Heart right ventricle (tissue), 16 donors: ENCODE measurements around the gene TLE2. TPM values are rescaled to one million over a fixed set of nuclear protein-coding genes. Genes with fewer than 3 reads are reported as not detected.
"Not testable (repeated sequence)": the region's sequence is repeated elsewhere in the genome, so short reads cannot be mapped to it uniquely, and the experiment has no call there.

ENCODE experiments used
- ATAC-seq, 8 donors: fragments of 200-7000 bp; cut with Tn5 transposase; one replicate each; pipeline ENCODE4 v1.9.1; 2020; ENCODE audit warnings: mild to moderate bottlenecking in 8 of 8, moderate library complexity in 8 of 8, moderate number of reproducible peaks in 1 of 8
- DNase-seq, 2 donors: peaks; one replicate each; pipeline ENCODE4 v3.0.0-alpha.2; 2020
- H3K27ac ChIP-seq, 10 donors: fragments of 200-600 bp; sonication (generic) in 2 of 10; one replicate each; pipeline versions ENCODE4 v1.5.0 to v1.8.0; 2020 to 2022; ENCODE audit warnings: mild to moderate bottlenecking in 3 of 10
- H3K27me3 ChIP-seq, 7 donors: fragments of 200-600 bp; one replicate each; pipeline ENCODE4 v1.8.0; 2021 to 2022; ENCODE audit warnings: mild to moderate bottlenecking in 2 of 7
- H3K36me3 ChIP-seq, 9 donors: fragments of 200-600 bp; sonication (generic) in 1 of 9; one replicate each; pipeline versions ENCODE4 v1.5.0 to v1.8.0; 2020 to 2022; ENCODE audit warnings: mild to moderate bottlenecking in 2 of 9
- H3K4me1 ChIP-seq, 9 donors: fragments of 200-600 bp; sonication (generic) in 1 of 9; one replicate each; pipeline versions ENCODE4 v1.5.0 to v1.8.0; 2020 to 2022; ENCODE audit warnings: mild to moderate bottlenecking in 4 of 9
- H3K4me3 ChIP-seq, 10 donors: fragments of 200-600 bp; sonication (generic) in 2 of 10; one replicate each; pipeline versions ENCODE4 v1.5.0 to v1.8.0; 2020 to 2022; ENCODE audit warnings: mild to moderate bottlenecking in 7 of 10, moderate library complexity in 2 of 10
- H3K9me3 ChIP-seq, 11 donors: fragments of 200-600 bp in 10 of 11; sonication (generic) in 2 of 11; one replicate each; pipeline versions ENCODE4 v1.5.0 to v1.8.0; 2013 to 2022; ENCODE audit warnings: mild to moderate bottlenecking in 2 of 11, control low read depth in 1 of 11, moderate library complexity in 1 of 11
- CTCF ChIP-seq, 9 donors: fragments of 200-600 bp; sonication (generic) in 2 of 9; IDR thresholded peaks; one replicate each; pipeline versions ENCODE4 v1.5.0 to v1.8.0; 2021 to 2022; ENCODE audit warnings: antibody characterized with exemption in 9 of 9, mild to moderate bottlenecking in 5 of 9, moderate library complexity in 1 of 9
- WGBS, 2 donors: extraction: QIAGEN DNeasy Blood & Tissue Kit; methylation state at CpG; one replicate each; pipeline ENCODE4 v1.1.7; 2013; ENCODE audit warnings: inconsistent platforms in 1 of 2; 5-methylcytosine and 5-hydroxymethylcytosine counted together
- intact Hi-C, 10 donors: fragments of 100-400 bp; cut with DNase I; formaldehyde crosslinking; loops; one replicate each; pipeline versions ENCODE4 v1.11.1 to v1.14.2; 2022
- polyA plus RNA-seq, 2 donors: library from polyadenylated mRNA; stranded (reverse); fragments of 200-250 nt; gene quantifications; one replicate each; pipeline ENCODE4 v1.2.3, GENCODE V29; 2013
- total RNA-seq, 10 donors: library from RNA; stranded (reverse); fragmentation: NEBNext Ultra II Directional in 3 of 10; extraction: Animal tissue kit (Norgen Biotek cat#: 25700) in 3 of 10; gene quantifications; one replicate each; pipeline versions ENCODE4 v1.2.1 to v1.2.4, GENCODE V29; 2021 to 2023
- donor health status: Arrhythmogenic right ventricular cardiomyopathy.
- donor health status: ischemic (EF 13 %, LVEDD 7.1; RV severe dilation, severe dysfunction).
- donor health status: healthy with polysubstance abuse.
- donor health status: DM: no; HTN: yes; CAD: no.
- donor health status: DM: no; HTN: no; CAD: no.
- donor health status: ischemic (EF 25% LVEDD 6.9; RV normal size, moderate dysfunction).
- donor health status: ischemic (EF 25% LVEDD 5.7; RV mildly dilated, moderate dysfunction).
- donor health status: healthy.
- donor health status: DM: yes; HTN: yes; CAD: no.
- donor health status: Ischemic cardiomyopathy.
- donor health status: ischemic (EF 35%, LVEDD 5.7; RV mildly dilated, moderate dysfunction).
- donor health status: nonischemic (EF 11% LVEDD 7.7; RV severe dilation, severe dysfunction).
- donor health status: DM: yes; HTN: yes; CAD: no.
- donor health status: PGD.
- donor health status: ischemic (EF 29% LVEDD 5.4; RV normal size, mild dysfunction).
- donor health status: nonischemic (EF 23%, LVEDD 6.1; RV moderate dilation, normal function).

Gene TLE2
- total and polyA plus RNA-seq, 12 donors, result 28.2 to 64.5 (median 39.9) TPM

DNA sequence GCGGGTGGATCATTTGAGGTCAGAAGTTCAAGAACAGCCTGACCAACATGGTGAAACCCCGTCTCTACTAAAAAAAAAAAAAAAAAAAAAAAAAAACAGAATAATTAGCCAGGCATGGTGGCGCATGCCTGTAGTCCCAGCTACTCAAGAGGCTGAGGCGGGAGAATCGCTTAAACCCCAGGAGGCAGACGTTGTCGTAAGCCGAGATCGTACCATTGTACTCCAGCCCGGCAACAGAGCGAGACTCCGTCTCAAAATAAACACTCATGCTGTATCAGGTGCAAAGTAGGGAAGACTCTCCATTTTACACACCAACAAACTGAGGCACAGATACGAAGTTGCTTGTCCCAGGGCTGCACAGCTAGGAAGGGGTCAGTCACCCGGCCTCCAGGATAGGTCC lies 36.1 kb downstream of the TLE2 start:
- intact Hi-C loops, result no loop called here
- no peak overlapping the region for H3K4me3 ChIP-seq
- H3K36me3 ChIP-seq, result peaks cover 0 to 8% (median 0%) of the 10 kb centered on the region in 9 donors
- H3K9me3 ChIP-seq, result no peaks in the 10 kb centered on the region
- no peaks in the 10 kb centered on the region for H3K27me3 ChIP-seq
- 75 to 78% methylated on average over 14 of the region's 14 CpGs for WGBS, 2 donors
- H3K4me1 ChIP-seq, result no peaks in the 10 kb centered on the region
- H3K27ac ChIP-seq, result no peak overlapping the region
- ATAC-seq (no peak), DNase-seq (no peak)
- TF ChIP-seq CTCF (IDR thresholded peaks at IDR 0.05), result no peak

GRCh38 chr19:2992333-2992732 lies 36.7 kb downstream of the TLE2 start:
- H3K9me3 ChIP-seq, intact Hi-C loops, H3K27me3 ChIP-seq, ATAC-seq, DNase-seq, H3K36me3 ChIP-seq, H3K4me1 ChIP-seq, H3K4me3 ChIP-seq, H3K27ac ChIP-seq: not testable (repeated sequence)
- 91 to 94% methylated on average over 11 of the region's 11 CpGs for WGBS, 2 donors

DNA sequence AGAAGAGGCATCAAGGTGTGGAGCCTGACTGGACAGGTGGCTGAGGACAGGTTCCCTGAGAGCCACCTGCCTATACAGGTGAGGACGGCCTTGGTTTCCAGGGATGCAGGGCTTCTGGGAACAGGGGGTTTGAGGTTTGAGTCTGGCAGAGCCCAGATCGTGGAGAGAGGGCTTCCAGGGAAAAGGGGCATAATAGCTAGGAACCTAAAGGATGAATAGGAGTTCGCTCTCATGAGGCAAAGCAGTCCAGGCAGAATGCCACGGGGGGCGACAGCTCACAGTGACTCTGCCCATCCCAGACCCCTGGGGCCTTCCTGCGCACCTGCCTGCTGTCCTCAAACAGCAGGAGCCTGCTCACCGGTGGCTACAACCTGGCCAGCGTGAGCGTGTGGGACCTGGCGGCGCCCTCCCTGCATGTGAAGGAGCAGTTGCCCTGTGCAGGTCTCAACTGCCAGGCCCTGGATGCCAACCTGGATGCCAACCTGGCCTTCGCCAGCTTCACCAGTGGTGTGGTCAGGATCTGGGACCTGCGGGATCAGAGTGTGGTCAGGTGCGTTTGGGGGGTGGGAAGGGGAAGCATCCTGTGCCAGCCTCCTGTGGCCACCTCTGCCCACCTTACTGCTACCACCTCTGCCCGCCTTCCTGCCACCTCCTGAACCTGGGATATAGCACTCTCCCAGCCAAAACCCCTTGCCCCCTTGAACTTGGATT lies 39.7 kb downstream of the TLE2 start:
- DNase-seq, result no peak
- no peak overlapping the region for H3K27ac ChIP-seq
- intact Hi-C loops, result loop anchor here in 2 of 10 donors (5.0 to 10.0 kb wide), 2 partner anchors 43 to 45 kb away; no protein-coding TSS in a partner anchor
- TF ChIP-seq CTCF (IDR thresholded peaks at IDR 0.05), result no peak
- H3K27me3 ChIP-seq, result peaks cover 0 to 7% (median 0%) of the 10 kb centered on the region in 7 donors
- no peak overlapping the region for H3K4me3 ChIP-seq
- peaks cover 0 to 11% (median 2%) of the 10 kb centered on the region in 9 donors for H3K4me1 ChIP-seq
- no peaks in the 10 kb centered on the region for H3K9me3 ChIP-seq
- H3K36me3 ChIP-seq, result no peaks in the 10 kb centered on the region
- no peak for ATAC-seq
- 96 to 98% methylated on average over 15 of the region's 15 CpGs for WGBS, 2 donors

GRCh38 chr19:2988568-2988967 lies 40.5 kb downstream of the TLE2 start:
- Histone ChIP-seq H3K36me3 (no peaks in the 10 kb centered on the region), H3K9me3 (no peaks in the 10 kb centered on the region), H3K27ac (no peak overlapping the region), H3K4me1 (peaks cover 3 to 19% (median 10%) of the 10 kb centered on the region in 9 donors), H3K4me3 (no peak overlapping the region), H3K27me3 (peaks cover 0 to 16% (median 0%) of the 10 kb centered on the region in 7 donors)
- DNase-seq, result no peak
- ATAC-seq, result no peak
- intact Hi-C loops, result loop anchor here in 2 of 10 donors (5.0 to 10.0 kb wide), 2 partner anchors 44 to 46 kb away; no protein-coding TSS in a partner anchor
- 92 to 95% methylated on average over 3 of the region's 3 CpGs for WGBS, 2 donors
- TF ChIP-seq CTCF (IDR thresholded peaks at IDR 0.05), result no peak

DNA sequence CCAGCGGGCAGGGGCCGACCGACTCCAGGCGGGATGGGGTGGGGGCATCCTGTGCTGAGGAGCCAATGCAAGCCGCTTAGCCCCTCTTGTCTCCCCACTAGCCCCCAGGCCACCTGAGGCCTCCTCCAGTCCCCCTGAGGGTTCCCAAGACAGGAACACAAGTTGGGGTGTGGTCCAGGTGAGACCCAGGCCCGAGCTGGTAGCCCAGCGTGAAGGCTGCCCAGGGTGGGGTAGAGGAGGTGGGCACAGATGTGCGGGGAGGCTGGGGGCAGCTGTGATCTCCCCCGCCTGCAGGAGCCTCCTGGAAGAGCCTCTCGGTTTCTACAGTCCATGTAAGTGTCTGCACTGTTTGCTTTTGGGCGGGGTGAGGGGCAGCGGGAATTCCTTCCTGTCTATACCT lies 41.3 kb downstream of the TLE2 start:
- no peak overlapping the region for H3K27ac ChIP-seq
- DNase-seq (no peak), ATAC-seq (no peak)
- no peaks in the 10 kb centered on the region for H3K9me3 ChIP-seq
- WGBS, 2 donors, result 81 to 86% methylated on average over 12 of the region's 12 CpGs
- no peak overlapping the region for H3K4me3 ChIP-seq
- intact Hi-C loops, result loop anchor here in 2 of 10 donors (5.0 to 10.0 kb wide), 2 partner anchors 45 to 47 kb away; no protein-coding TSS in a partner anchor
- H3K36me3 ChIP-seq, result no peaks in the 10 kb centered on the region
- TF ChIP-seq CTCF (IDR thresholded peaks at IDR 0.05), result no peak
- peaks cover 0 to 18% (median 0%) of the 10 kb centered on the region in 7 donors for H3K27me3 ChIP-seq
- peaks cover 11 to 27% (median 18%) of the 10 kb centered on the region in 9 donors for H3K4me1 ChIP-seq
